PC-3 (cell line): ENCODE measurements around the gene AFF2.

Source experiments
- CTCF ChIP-seq: fragments of 300-600 bp; sonication (generic); conservative IDR thresholded peaks from 2 replicates; pipeline ENCODE4 v1.5.1; 2017; ENCODE audit warnings: antibody characterized with exemption, low read depth, mild to moderate bottlenecking, low read length
- EZH2 ChIP-seq: fragments of 300-600 bp; sonication (generic); IDR thresholded peaks from one replicate; pipeline ENCODE4 v1.6.1; 2017; ENCODE audit warnings: antibody characterized with exemption, mild to moderate bottlenecking, low read length; ENCODE audit not compliant: unreplicated experiment
- EZH2phosphoT487 ChIP-seq: fragments of 300-600 bp; sonication (generic); IDR thresholded peaks from 2 replicates; pipeline ENCODE4 v1.6.1; 2018; ENCODE audit warnings: mild to moderate bottlenecking, antibody characterized with exemption, low read length, borderline replicate concordance

GRCh38 chrX:148664171-148664570 is 163.8 kb downstream of the AFF2 start:
- no peak for TF ChIP-seq CTCF
- no peak for TF ChIP-seq EZH2
- TF ChIP-seq EZH2phosphoT487, result no peak
